ENCODE data around the gene CASP6. TPM values are rescaled to one million over a fixed set of nuclear protein-coding genes. Genes with fewer than 3 reads are reported as not detected.

Gene CASP6
- total RNA-seq, 1 donor from 2014 or later: 22.5 TPM

GRCh38 chr4:109729117-109729717 lies 26.0 kb upstream of the CASP6 start:
- TF ChIP-seq, protein P1, sequence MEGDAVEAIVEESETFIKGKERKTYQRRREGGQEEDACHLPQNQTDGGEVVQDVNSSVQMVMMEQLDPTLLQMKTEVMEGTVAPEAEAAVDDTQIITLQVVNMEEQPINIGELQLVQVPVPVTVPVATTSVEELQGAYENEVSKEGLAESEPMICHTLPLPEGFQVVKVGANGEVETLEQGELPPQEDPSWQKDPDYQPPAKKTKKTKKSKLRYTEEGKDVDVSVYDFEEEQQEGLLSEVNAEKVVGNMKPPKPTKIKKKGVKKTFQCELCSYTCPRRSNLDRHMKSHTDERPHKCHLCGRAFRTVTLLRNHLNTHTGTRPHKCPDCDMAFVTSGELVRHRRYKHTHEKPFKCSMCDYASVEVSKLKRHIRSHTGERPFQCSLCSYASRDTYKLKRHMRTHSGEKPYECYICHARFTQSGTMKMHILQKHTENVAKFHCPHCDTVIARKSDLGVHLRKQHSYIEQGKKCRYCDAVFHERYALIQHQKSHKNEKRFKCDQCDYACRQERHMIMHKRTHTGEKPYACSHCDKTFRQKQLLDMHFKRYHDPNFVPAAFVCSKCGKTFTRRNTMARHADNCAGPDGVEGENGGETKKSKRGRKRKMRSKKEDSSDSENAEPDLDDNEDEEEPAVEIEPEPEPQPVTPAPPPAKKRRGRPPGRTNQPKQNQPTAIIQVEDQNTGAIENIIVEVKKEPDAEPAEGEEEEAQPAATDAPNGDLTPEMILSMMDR (IDR thresholded peaks at IDR 0.05): no peak
- intact Hi-C loops (cut with DNase I): no loop called here
- Histone ChIP-seq H3K4me1 (peaks cover 15% of the 10 kb centered on the region), H3K27ac (peak overlapping the region; percentile 80), H3K27me3 (ENCODE audit: low read depth) (no peaks in the 10 kb centered on the region), H3K9me3 (no peaks in the 10 kb centered on the region), H3K36me3 (no peaks in the 10 kb centered on the region), H3K4me3 (peak overlapping the region; percentile 76)
- peak; percentile 4 to 34 for ATAC-seq
- no peak for DNase-seq

DNA sequence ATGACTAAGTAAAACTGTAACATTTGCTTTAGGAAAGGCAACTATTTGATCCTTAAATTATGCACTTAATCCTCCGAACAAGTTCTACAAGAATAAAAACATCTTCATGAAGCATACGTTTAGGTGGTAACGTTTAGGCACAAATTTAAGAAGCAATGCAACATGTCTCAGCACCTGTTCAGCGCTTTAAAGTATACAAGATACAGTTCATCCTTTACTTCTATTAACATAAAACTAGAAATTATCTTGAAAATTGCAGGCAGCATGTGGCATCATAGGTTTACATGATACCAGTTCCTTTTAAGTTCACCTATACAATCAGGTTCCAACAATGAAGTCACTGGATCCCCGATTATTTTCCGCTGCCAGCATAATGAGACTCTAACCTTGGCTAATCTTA lies 25.1 kb upstream of the CASP6 start:
- Histone ChIP-seq H3K9me3 (no peaks in the 10 kb centered on the region), H3K27me3 (ENCODE audit: low read depth) (no peaks in the 10 kb centered on the region), H3K4me1 (peaks cover 15% of the 10 kb centered on the region), H3K27ac (no peak overlapping the region), H3K36me3 (no peaks in the 10 kb centered on the region), H3K4me3 (peak overlapping the region; percentile 76)
- TF ChIP-seq, protein P1 (IDR thresholded peaks at IDR 0.05): no peak
- intact Hi-C loops (cut with DNase I): no loop called here
- DNase-seq (no peak), ATAC-seq (no peak)

GRCh38 chr4:109723110-109723509 lies 19.9 kb upstream of the CASP6 start:
- H3K27ac ChIP-seq: no peak overlapping the region
- DNase-seq: no peak
- no peaks in the 10 kb centered on the region for H3K36me3 ChIP-seq
- H3K27me3 ChIP-seq (ENCODE audit: low read depth): no peaks in the 10 kb centered on the region
- TF ChIP-seq, protein P1 (IDR thresholded peaks at IDR 0.05): no peak
- no peak for ATAC-seq
- peaks cover 3% of the 10 kb centered on the region for H3K4me1 ChIP-seq
- H3K9me3 ChIP-seq: no peaks in the 10 kb centered on the region
- intact Hi-C loops (cut with DNase I): no loop called here
- no peak overlapping the region for H3K4me3 ChIP-seq

DNA sequence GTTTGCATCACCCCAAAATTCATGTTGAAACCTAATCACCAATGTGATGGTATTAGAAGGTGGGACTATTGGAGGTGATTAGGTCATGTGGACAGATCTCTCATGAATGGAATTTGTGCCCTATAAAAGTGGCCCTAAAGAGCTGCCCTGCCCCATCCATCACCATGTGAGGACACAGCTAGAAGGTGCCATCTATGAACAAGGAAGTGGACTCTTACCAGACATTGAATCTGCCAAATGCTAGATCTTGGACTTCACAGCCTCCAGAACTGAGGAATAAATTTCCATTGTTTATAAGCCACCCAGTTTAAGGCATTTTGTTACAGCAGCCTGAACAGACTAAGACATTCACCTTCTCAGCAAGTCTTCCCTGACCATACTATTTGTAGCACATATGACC lies 19.1 kb upstream of the CASP6 start:
- DNase-seq: no peak
- intact Hi-C loops (cut with DNase I): no loop called here
- TF ChIP-seq, protein P1 (IDR thresholded peaks at IDR 0.05): no peak
- H3K27ac ChIP-seq: no peak overlapping the region
- H3K36me3 ChIP-seq: no peaks in the 10 kb centered on the region
- no peak overlapping the region for H3K4me3 ChIP-seq
- H3K27me3 ChIP-seq (ENCODE audit: low read depth): no peaks in the 10 kb centered on the region
- no peak for ATAC-seq
- no peaks in the 10 kb centered on the region for H3K9me3 ChIP-seq
- no peaks in the 10 kb centered on the region for H3K4me1 ChIP-seq

- no peaks in the 10 kb centered on the region for H3K9me3 ChIP-seq
- H3K36me3 ChIP-seq: peaks cover 12% of the 10 kb centered on the region
- TF ChIP-seq, protein P1 (IDR thresholded peaks at IDR 0.05): no peak
- no peaks in the 10 kb centered on the region for H3K27me3 ChIP-seq (ENCODE audit: low read depth)
- no peak overlapping the region for H3K27ac ChIP-seq
- no peak overlapping the region for H3K4me3 ChIP-seq
- ATAC-seq (no peak), DNase-seq (no peak)
- intact Hi-C loops (cut with DNase I): no loop called here
- no peaks in the 10 kb centered on the region for H3K4me1 ChIP-seq
These were observed 17.8 kb upstream of the CASP6 start for GRCh38 chr4:109721033-109721432.

Data from lower lobe of right lung (tissue), 2 donors.